Thymus (tissue), 11 donors: ENCODE data around the gene ATP2B2. TPM values are rescaled to one million over a fixed set of nuclear protein-coding genes. Genes with fewer than 3 reads are reported as not detected.

ENCODE experiments used
- DNase-seq, 9 donors: peaks; one replicate each; pipeline ENCODE4 v3.0.0-alpha.2; 2013; ENCODE audit warnings: low spot score in 9 of 9, low read depth in 6 of 9, missing footprints in 1 of 9
- H3K27ac ChIP-seq, 2 donors: one replicate each; pipeline ENCODE4 v1.5.1; 2013; ENCODE audit warnings: control low read depth in 1 of 2, low read depth in 1 of 2, low read length in 1 of 2, mild to moderate bottlenecking in 1 of 2, moderate library complexity in 1 of 2
- H3K27me3 ChIP-seq, 2 donors: one replicate each; pipeline ENCODE4 v1.5.1; 2013; ENCODE audit warnings: low read length in 1 of 2; ENCODE audit not compliant: control insufficient read depth in 2 of 2, insufficient read depth in 1 of 2
- H3K36me3 ChIP-seq, 2 donors: one replicate each; pipeline ENCODE4 v1.5.1; 2013; ENCODE audit warnings: low read length in 1 of 2, mild to moderate bottlenecking in 1 of 2, moderate library complexity in 1 of 2; ENCODE audit not compliant: control insufficient read depth in 2 of 2, insufficient read depth in 2 of 2
- H3K4me1 ChIP-seq, 2 donors: one replicate each; pipeline ENCODE4 v1.5.1; 2013; ENCODE audit warnings: low read length in 2 of 2; ENCODE audit not compliant: control insufficient read depth in 2 of 2, insufficient read depth in 2 of 2
- H3K4me3 ChIP-seq, 2 donors: one replicate each; pipeline ENCODE4 v1.5.1; 2013; ENCODE audit warnings: low read length in 2 of 2, control low read depth in 1 of 2, mild to moderate bottlenecking in 1 of 2
- H3K9me3 ChIP-seq, 2 donors: one replicate each; pipeline ENCODE4 v1.5.1; 2013; ENCODE audit warnings: low read length in 1 of 2, mild to moderate bottlenecking in 1 of 2; ENCODE audit not compliant: control insufficient read depth in 2 of 2, insufficient read depth in 1 of 2
- WGBS: extraction: QIAGEN DNeasy Blood & Tissue Kit; methylation state at CpG from one replicate; pipeline ENCODE4 v1.1.7; 2013; 5-methylcytosine and 5-hydroxymethylcytosine counted together
- polyA plus RNA-seq: library from polyadenylated mRNA; stranded (reverse); fragments of 200-250 nt; gene quantifications from one replicate; pipeline ENCODE4 v1.2.3, GENCODE V29; 2013
- total RNA-seq: library from RNA; stranded (reverse); fragments of 120-200 nt; gene quantifications from one replicate; pipeline ENCODE4 v1.2.4, GENCODE V29; 2013
- donor health status: healthy.

Gene ATP2B2
- total and polyA plus RNA-seq, 2 donors = 0.19 to 0.34 TPM

DNA sequence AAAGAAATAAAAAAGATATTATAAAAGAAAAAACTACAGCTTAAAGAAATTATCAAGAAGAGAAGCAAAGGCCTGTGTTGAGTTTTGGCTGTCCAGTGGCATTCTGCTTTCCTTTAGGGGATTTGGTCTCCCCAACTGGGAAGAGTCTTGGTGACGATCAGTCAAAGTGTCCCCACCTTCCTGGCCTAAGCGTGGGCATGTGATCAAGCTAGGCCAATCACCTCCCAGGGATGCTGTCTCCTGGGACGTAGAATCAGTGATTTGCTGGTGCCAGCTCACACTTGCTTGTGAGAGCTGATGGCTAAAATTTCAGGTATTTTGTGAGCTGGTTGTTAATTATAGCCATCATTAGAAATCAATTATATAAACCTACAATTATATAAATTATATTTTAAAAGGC, 69.5 kb downstream of the ATP2B2 start:
- no peak overlapping the region for H3K4me3 ChIP-seq
- peaks cover 0 to 18% of the 10 kb centered on the region in 2 donors for H3K4me1 ChIP-seq
- no peaks in the 10 kb centered on the region for H3K9me3 ChIP-seq
- DNase-seq = no peak
- H3K27me3 ChIP-seq = no peaks in the 10 kb centered on the region
- no peak overlapping the region for H3K27ac ChIP-seq
- no peaks in the 10 kb centered on the region for H3K36me3 ChIP-seq
- WGBS = 98% methylated on average over 3 of the region's 3 CpGs

DNA sequence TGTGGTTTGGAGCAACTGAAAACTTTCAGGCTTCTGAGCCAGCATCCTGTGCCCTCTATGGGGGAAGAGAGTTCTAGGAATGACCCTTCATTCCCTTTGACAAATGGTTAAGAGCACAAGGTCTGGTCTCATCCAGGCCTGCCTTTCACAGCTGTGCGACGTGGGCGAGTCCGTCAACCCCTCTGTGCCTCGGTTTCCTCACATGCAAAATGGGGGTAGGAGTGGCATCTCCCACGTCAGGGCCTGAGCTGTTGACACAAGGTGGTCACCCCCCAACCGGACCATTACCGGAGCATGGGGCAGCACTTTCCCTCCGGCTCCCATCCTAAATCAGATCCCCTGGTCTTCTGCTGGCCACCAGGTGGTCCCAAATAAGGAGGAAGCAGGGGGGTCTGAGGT, 70.4 kb downstream of the ATP2B2 start:
- no peaks in the 10 kb centered on the region for H3K27me3 ChIP-seq
- H3K9me3 ChIP-seq = no peaks in the 10 kb centered on the region
- WGBS = 87% methylated on average over 9 of the region's 9 CpGs
- no peaks in the 10 kb centered on the region for H3K36me3 ChIP-seq
- no peak overlapping the region for H3K27ac ChIP-seq
- H3K4me3 ChIP-seq = no peak overlapping the region
- DNase-seq = no peak
- H3K4me1 ChIP-seq = peaks cover 0 to 18% of the 10 kb centered on the region in 2 donors

DNA sequence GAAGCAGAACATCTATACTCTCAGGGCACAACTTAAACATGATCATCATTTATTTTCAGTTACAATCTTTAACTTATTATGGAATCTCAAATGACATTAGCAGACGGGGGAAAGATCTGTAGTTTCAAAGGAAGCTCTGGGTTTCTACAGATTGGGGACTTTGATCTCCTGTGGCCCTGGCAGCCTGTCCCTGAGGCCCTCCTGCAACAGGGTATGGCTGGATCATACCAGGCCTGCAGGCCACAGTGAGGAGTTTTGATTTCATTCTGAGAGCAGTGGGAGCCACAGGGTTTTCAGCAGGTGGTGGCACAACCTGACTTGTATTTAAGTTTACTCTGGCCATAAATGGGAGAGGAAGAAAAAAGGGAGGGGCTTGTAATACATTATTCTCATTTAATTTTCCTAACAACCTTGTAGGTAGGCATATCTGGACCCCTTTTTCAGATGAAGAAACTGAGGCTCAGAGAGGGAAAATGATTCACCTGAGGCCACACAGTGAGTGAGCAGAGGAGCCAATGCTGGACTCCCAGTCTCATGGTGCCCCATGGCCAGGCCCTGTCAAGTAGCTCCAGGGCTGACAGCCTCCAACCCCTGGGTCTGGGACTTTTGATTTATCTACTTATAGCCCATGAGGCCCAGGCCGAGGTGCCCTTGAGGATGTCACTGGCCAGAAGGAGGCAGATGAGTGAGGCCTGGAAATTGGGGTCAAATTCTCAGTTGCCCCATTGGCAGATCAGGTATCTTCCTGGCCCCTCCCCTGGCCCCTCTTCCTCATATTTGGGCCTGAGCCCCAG, 71.0 kb downstream of the ATP2B2 start:
- Histone ChIP-seq H3K4me3 (no peak overlapping the region), H3K27me3 (no peaks in the 10 kb centered on the region), H3K27ac (no peak overlapping the region), H3K9me3 (no peaks in the 10 kb centered on the region), H3K36me3 (no peaks in the 10 kb centered on the region), H3K4me1 (peaks cover 0 to 18% of the 10 kb centered on the region in 2 donors)
- no peak for DNase-seq
- 89% methylated on average over 2 of the region's 2 CpGs for WGBS

DNA sequence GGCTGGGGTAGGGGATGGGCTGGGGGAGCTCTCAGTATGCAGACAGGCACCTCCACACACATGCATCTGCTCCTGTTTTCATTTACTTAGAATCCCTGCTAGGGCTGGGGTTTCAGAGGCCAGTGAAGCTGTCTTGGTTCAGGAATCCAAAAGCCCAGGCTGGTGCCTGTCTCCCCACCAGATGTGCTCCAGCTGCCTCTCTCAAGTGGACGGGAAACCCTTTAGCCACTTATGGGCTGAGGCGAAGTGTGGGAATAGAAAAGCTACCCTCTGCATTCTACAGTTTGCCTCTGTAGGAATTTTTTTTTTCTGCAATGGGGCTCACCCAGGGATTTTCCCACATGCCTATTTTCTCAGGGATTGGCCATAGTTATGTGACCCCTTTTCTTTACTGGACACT, 72.5 kb downstream of the ATP2B2 start:
- Histone ChIP-seq H3K36me3 (no peaks in the 10 kb centered on the region), H3K27ac (no peak overlapping the region), H3K27me3 (no peaks in the 10 kb centered on the region), H3K4me3 (no peak overlapping the region), H3K4me1 (peaks cover 0 to 15% of the 10 kb centered on the region in 2 donors), H3K9me3 (no peaks in the 10 kb centered on the region)
- no peak for DNase-seq
- WGBS = 92% methylated on average over 2 of the region's 2 CpGs

DNA sequence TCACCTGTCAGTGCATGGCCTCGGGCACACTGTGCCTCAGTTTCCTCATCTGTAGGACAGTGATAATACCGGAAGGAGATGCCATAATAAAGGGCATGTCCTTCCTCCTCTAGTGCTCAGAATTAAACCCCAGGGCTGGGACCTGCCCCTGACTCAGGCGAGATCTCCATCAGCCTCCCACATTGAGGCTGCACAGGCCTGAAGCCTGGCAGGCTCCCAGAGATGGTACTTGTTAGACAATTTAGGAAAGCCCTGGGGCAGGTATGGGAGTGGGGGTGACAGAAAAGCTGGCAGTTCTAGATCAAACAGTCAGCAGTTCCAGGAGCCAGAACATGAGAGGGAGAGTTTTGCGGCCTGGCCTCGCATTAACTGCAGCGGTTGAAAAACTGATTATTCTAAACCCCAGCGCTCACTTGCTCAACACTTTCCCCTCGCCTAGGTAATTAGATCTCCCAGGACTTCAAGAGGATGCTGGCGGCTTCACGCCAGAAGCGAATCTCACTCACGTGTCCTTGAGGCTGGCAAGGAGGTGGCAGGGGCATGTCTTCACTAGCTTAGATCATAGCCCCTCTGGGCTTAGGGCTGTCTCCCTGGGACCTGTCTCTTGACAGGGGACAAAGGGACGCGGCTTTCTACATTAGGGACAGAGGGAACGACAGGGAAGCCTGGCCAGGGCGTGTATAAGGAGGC, 73.1 kb downstream of the ATP2B2 start:
- no peak for DNase-seq

DNA sequence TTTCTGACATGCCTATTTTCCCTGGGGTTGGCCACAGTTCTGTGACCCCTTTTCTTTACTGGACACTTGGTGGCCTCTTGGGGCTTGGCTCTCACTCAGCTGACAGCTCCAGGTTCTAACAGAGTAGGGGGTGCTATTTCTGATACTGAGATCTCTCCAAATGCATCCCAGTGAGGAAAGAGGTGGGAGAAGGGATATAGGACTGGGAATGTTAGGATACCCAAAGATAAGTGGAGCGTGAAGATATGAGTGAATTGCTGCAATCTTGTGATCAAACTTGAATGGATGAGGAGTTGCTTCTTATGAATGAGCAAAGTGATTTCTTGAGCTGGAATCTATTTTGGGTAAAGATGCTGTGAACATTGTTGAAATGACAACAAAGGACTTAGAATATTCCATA, 74.6 kb downstream of the ATP2B2 start:
- WGBS = 96% methylated on average over 1 of the region's 1 CpG
- no peaks in the 10 kb centered on the region for H3K4me1 ChIP-seq

More for the DNA sequence above, 73.1 kb downstream of the ATP2B2 start:
- Histone ChIP-seq H3K27me3 (no peaks in the 10 kb centered on the region), H3K27ac (no peak overlapping the region), H3K4me1 (peaks cover 0 to 10% of the 10 kb centered on the region in 2 donors), H3K36me3 (no peaks in the 10 kb centered on the region), H3K4me3 (no peak overlapping the region), H3K9me3 (no peaks in the 10 kb centered on the region)
- WGBS = 93% methylated on average over 16 of the region's 16 CpGs

DNA sequence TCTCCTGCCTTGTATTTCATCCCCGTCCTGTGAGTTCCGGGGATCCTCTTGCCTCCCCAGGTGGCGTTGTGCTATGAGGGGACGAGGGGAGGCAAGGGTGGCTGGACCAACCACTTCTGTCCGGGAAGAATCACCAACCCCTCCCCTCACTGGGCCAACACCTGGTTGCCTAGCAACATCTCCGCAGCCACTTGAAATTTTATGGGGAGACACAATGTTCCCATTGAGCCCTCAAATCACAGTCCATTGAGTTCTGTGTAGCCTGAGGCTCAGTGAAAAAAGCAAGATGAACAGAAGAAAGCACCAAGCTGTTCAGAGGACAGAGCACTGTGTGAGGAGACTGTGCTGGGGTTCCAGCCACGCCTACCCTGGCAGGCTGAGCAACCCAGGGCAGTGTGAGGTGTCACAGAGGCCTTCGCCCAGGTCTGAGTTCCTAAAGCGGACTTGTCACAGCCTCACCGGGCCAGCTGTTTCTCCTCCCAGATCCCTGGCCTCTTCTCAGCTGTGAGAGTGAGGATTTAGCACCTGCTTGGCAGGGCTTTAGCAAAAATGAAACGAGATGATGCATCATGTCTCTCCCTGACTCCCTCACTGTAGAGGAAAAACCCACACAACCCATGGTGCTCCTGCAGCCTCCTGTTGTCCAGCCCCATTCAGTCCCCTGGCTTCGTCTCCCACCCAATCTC, 76.8 kb downstream of the ATP2B2 start:
- Histone ChIP-seq H3K4me1 (no peaks in the 10 kb centered on the region), H3K36me3 (no peaks in the 10 kb centered on the region), H3K27me3 (peaks cover 0 to 2% of the 10 kb centered on the region in 2 donors), H3K27ac (no peak overlapping the region), H3K4me3 (no peak overlapping the region), H3K9me3 (no peaks in the 10 kb centered on the region)
- DNase-seq = no peak
- WGBS = 85% methylated on average over 12 of the region's 12 CpGs

More for the DNA sequence above, 74.6 kb downstream of the ATP2B2 start:
- H3K36me3 ChIP-seq = no peaks in the 10 kb centered on the region
- DNase-seq = no peak
- no peaks in the 10 kb centered on the region for H3K9me3 ChIP-seq
- no peak overlapping the region for H3K27ac ChIP-seq
- H3K27me3 ChIP-seq = no peaks in the 10 kb centered on the region
- no peak overlapping the region for H3K4me3 ChIP-seq

DNA sequence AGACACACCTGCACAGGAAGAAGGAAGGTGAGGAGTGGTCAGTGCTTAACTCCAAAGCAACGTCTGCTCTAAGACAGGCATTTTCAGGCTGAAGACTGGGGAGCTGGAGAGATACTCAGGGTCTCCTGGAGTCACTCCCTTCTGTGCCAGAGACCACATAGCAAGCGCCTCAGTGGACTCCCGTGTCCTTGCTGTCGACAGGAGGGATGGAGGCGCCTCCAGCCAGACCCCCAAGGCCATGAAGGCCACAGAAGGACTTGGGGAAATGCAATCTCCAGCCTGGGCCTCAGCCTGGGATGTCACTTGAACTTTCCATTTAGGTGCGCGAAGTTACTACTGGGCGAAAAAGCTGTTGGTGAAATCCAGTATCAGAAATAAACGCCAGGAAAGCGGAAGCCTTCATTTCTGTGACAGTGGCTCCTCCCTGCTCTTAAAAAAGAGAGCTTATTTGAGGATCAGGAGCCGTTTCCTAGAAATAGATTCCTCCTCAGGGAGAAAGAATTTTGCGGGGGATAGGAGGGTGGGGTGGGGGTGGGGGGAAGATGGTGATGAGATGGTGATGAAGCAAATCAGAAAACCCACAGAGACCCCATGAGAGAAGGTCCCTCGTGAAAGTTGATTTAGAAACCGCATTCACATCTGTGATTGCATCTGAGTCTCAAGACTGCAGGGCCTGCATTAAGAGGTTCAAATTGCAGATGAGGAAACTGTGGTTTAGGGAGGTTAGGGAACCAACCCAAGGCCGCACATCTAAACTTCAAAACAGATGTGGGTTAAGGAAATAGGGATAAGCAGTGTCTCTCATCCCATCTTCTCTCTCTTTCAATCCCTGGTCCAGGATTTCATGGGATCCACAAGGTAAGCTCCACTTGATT, 78.8 kb downstream of the ATP2B2 start:
- 82% methylated on average over 15 of the region's 15 CpGs for WGBS
- Histone ChIP-seq H3K27ac (no peak overlapping the region), H3K27me3 (peaks cover 0 to 2% of the 10 kb centered on the region in 2 donors), H3K4me3 (no peak overlapping the region), H3K4me1 (no peaks in the 10 kb centered on the region), H3K9me3 (no peaks in the 10 kb centered on the region), H3K36me3 (no peaks in the 10 kb centered on the region)
- DNase-seq = no peak
